ENCODE data around the gene CUL4A.

- no peak for TF ChIP-seq POLR2A (IDR thresholded peaks at IDR 0.05)
- no peak for TF ChIP-seq CTCF (IDR thresholded peaks at IDR 0.05 in 8 of 11, conservative IDR thresholded peaks at IDR 0.05 in 3 of 11)
- TF ChIP-seq POLR2AphosphoS5 (IDR thresholded peaks at IDR 0.05), result no peak
Measured at GRCh38 chr13:113196970-113197737, 12.3 kb upstream of the CUL4A start.
